HUES6 (cell line): Measurements from ENCODE around the gene CADPS.

ENCODE experiments used
- H3K27ac ChIP-seq: 2 replicates; pipeline ENCODE4 v1.7.0; 2013; ENCODE audit warnings: low read depth, mild to moderate bottlenecking, low read length, inconsistent platforms
- H3K27me3 ChIP-seq: 2 replicates; pipeline ENCODE4 v1.6.1; 2013; ENCODE audit warnings: low read length; ENCODE audit not compliant: control insufficient read depth, insufficient read depth
- H3K36me3 ChIP-seq: 2 replicates; pipeline ENCODE4 v1.6.1; 2013; ENCODE audit warnings: low read length; ENCODE audit not compliant: control insufficient read depth, insufficient read depth
- H3K4me1 ChIP-seq: 2 replicates; pipeline ENCODE4 v1.6.1; 2013; ENCODE audit warnings: low read length; ENCODE audit not compliant: control insufficient read depth, insufficient read depth
- H3K4me3 ChIP-seq: 2 replicates; pipeline ENCODE4 v1.5.1; 2013; ENCODE audit warnings: low read depth, low read length
- H3K9ac ChIP-seq: one replicate; pipeline ENCODE4 v1.6.1; 2013; ENCODE audit warnings: mild to moderate bottlenecking, low read length
- H3K9me3 ChIP-seq: 2 replicates; pipeline ENCODE4 v1.6.1; 2013; ENCODE audit warnings: low read depth, low read length; ENCODE audit not compliant: control insufficient read depth, insufficient read depth

CADPS gene

GRCh38 chr3:62611541-62612240 lies 263.5 kb downstream of the CADPS start:
- no peaks in the 10 kb centered on the region for H3K36me3 ChIP-seq
- H3K4me3 ChIP-seq = no peak overlapping the region
- H3K9me3 ChIP-seq = no peaks in the 10 kb centered on the region
- H3K4me1 ChIP-seq = no peaks in the 10 kb centered on the region
- no peak overlapping the region for H3K9ac ChIP-seq
- H3K27ac ChIP-seq = no peak overlapping the region
- H3K27me3 ChIP-seq = no peaks in the 10 kb centered on the region

- Histone ChIP-seq H3K9ac (no peak overlapping the region), H3K27ac (no peak overlapping the region), H3K36me3 (no peaks in the 10 kb centered on the region)
These were observed 267.8 kb downstream of the CADPS start for GRCh38 chr3:62607287-62608029.

GRCh38 chr3:62605413-62606068 lies 269.7 kb downstream of the CADPS start:
- Histone ChIP-seq H3K27ac (no peak overlapping the region), H3K4me1 (0 out of 2 replicates have a peak, but pooled peaks cover 3% of the 10 kb centered on the region), H3K27me3 (no peaks in the 10 kb centered on the region), H3K9ac (no peak overlapping the region), H3K36me3 (no peaks in the 10 kb centered on the region), H3K9me3 (no peaks in the 10 kb centered on the region), H3K4me3 (no peak overlapping the region)

More at GRCh38 chr3:62607287-62608029, 267.8 kb downstream of the CADPS start:
- no peaks in the 10 kb centered on the region for H3K27me3 ChIP-seq
- 0 out of 2 replicates have a peak, but pooled peaks cover 3% of the 10 kb centered on the region for H3K4me1 ChIP-seq
- H3K9me3 ChIP-seq = no peaks in the 10 kb centered on the region
- H3K4me3 ChIP-seq = no peak overlapping the region

DNA sequence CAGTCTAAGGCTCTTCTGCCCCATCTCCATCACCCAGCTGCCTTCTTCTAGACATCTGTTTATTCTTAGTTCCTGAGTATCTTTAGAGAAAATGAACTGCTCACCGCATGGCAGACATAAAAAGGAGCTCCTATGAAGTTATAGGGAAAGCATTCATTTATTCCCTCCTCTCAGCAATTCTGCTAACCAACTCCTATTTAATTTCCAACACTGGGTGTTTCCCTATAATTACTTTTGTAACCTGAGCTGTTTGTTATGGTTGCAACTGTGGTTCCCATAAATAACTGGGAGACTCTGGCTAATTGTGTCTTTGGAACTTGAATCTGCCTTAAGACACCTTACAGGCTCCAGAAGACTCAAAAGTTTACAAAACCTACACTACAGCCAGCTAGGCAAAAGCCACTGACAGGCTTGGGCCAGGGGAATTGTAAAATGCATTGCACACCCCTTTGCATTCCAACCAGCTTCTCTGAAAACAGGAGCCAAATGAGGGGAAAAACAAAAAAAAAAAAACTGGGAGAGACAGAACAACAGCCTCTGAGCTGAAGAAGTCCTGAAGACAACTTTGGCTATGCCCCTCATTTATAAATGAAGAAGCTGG lies 270.4 kb downstream of the CADPS start:
- Histone ChIP-seq H3K27ac (no peak overlapping the region), H3K27me3 (no peaks in the 10 kb centered on the region), H3K4me1 (0 out of 2 replicates have a peak, but pooled peaks cover 3% of the 10 kb centered on the region), H3K9ac (no peak overlapping the region), H3K4me3 (no peak overlapping the region), H3K36me3 (no peaks in the 10 kb centered on the region), H3K9me3 (no peaks in the 10 kb centered on the region)

GRCh38 chr3:62604298-62604697 lies 270.9 kb downstream of the CADPS start:
- Histone ChIP-seq H3K36me3 (no peaks in the 10 kb centered on the region), H3K9ac (no peak overlapping the region), H3K27ac (no peak overlapping the region), H3K27me3 (no peaks in the 10 kb centered on the region), H3K9me3 (no peaks in the 10 kb centered on the region), H3K4me1 (0 out of 2 replicates have a peak, but pooled peaks cover 3% of the 10 kb centered on the region), H3K4me3 (no peak overlapping the region)

GRCh38 chr3:62602987-62603386 lies 272.2 kb downstream of the CADPS start:
- Histone ChIP-seq H3K9ac (no peak overlapping the region), H3K9me3 (no peaks in the 10 kb centered on the region), H3K4me3 (no peak overlapping the region), H3K36me3 (no peaks in the 10 kb centered on the region), H3K4me1 (0 out of 2 replicates have a peak, but pooled peaks cover 3% of the 10 kb centered on the region), H3K27ac (no peak overlapping the region), H3K27me3 (no peaks in the 10 kb centered on the region)

GRCh38 chr3:62602129-62602770 lies 273.0 kb downstream of the CADPS start:
- Histone ChIP-seq H3K4me3 (no peak overlapping the region), H3K9ac (no peak overlapping the region), H3K36me3 (no peaks in the 10 kb centered on the region), H3K27ac (no peak overlapping the region), H3K9me3 (no peaks in the 10 kb centered on the region), H3K27me3 (no peaks in the 10 kb centered on the region), H3K4me1 (0 out of 2 replicates have a peak, but pooled peaks cover 3% of the 10 kb centered on the region)

DNA sequence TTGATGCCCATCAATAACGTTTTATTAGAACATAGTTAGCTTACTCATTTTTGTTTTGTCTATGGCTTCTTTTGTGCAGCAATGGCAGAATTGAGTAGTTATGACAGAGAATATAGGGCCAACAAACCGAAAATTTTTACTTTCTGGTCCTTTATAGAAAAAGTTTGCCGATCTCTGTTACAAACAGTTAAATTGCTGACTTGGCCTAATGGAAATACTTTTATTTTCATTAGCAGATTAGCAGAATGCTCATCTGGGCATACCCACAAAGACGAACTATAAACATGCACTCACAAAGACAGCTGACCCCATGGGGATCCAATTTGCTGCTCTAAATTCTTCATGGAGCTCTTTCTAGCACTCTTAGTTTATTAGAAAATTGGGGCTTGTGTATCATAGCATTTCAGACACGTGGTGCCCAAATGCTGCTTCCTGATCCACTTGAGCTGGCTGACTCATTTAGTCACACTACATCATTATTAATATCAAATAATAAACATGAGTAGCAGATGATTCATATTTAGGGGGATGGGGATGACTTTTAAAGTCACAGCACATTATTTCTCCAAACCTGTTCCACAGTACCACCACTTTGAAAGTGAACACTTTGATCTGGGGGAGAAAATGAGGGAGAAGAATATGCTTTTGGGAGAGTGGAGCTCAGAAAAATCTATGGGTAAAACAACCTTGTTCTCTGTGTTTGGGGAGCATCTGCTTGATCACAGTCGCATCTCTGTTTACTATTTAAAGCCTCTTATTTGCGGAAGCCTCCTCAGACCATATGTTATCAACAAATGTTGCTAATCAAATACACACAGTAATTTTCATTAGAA lies 273.8 kb downstream of the CADPS start:
- no peak overlapping the region for H3K4me3 ChIP-seq
- no peaks in the 10 kb centered on the region for H3K27me3 ChIP-seq

GRCh38 chr3:62600033-62600432 lies 275.2 kb downstream of the CADPS start:
- Histone ChIP-seq H3K27ac (no peak overlapping the region), H3K9me3 (no peaks in the 10 kb centered on the region), H3K4me1 (no peaks in the 10 kb centered on the region), H3K9ac (no peak overlapping the region), H3K27me3 (no peaks in the 10 kb centered on the region), H3K36me3 (no peaks in the 10 kb centered on the region), H3K4me3 (no peak overlapping the region)

More for the DNA sequence above, 273.8 kb downstream of the CADPS start:
- Histone ChIP-seq H3K36me3 (no peaks in the 10 kb centered on the region), H3K4me1 (0 out of 2 replicates have a peak, but pooled peaks cover 3% of the 10 kb centered on the region), H3K9me3 (no peaks in the 10 kb centered on the region), H3K9ac (no peak overlapping the region), H3K27ac (no peak overlapping the region)

GRCh38 chr3:62597491-62597890 lies 277.7 kb downstream of the CADPS start:
- Histone ChIP-seq H3K27ac (no peak overlapping the region), H3K9ac (no peak overlapping the region), H3K9me3 (no peaks in the 10 kb centered on the region), H3K36me3 (no peaks in the 10 kb centered on the region), H3K4me3 (no peak overlapping the region), H3K4me1 (no peaks in the 10 kb centered on the region), H3K27me3 (no peaks in the 10 kb centered on the region)
